Lung microvascular endothelial cell (primary cell): ENCODE results near the gene TNKS1BP1. TPM values are rescaled to one million over a fixed set of nuclear protein-coding genes. Genes with fewer than 3 reads are reported as not detected.
"Not testable (repeated sequence)": the region's sequence is repeated elsewhere in the genome, so short reads cannot be mapped to it uniquely, and the experiment has no call there.

Experiments used
- DNase-seq, 2 donors: peaks; one replicate each; pipeline versions ENCODE4 v3.0.0 to v3.0.0-alpha.2; 2010; ENCODE audit warnings: low read depth in 2 of 2
- total RNA-seq: library from RNA; depleted of rRNA; stranded (reverse); fragments of >200 nt; gene quantifications from 2 replicates; pipeline ENCODE4 v1.2.1, GENCODE V29; 2014

TNKS1BP1 gene, protein sequence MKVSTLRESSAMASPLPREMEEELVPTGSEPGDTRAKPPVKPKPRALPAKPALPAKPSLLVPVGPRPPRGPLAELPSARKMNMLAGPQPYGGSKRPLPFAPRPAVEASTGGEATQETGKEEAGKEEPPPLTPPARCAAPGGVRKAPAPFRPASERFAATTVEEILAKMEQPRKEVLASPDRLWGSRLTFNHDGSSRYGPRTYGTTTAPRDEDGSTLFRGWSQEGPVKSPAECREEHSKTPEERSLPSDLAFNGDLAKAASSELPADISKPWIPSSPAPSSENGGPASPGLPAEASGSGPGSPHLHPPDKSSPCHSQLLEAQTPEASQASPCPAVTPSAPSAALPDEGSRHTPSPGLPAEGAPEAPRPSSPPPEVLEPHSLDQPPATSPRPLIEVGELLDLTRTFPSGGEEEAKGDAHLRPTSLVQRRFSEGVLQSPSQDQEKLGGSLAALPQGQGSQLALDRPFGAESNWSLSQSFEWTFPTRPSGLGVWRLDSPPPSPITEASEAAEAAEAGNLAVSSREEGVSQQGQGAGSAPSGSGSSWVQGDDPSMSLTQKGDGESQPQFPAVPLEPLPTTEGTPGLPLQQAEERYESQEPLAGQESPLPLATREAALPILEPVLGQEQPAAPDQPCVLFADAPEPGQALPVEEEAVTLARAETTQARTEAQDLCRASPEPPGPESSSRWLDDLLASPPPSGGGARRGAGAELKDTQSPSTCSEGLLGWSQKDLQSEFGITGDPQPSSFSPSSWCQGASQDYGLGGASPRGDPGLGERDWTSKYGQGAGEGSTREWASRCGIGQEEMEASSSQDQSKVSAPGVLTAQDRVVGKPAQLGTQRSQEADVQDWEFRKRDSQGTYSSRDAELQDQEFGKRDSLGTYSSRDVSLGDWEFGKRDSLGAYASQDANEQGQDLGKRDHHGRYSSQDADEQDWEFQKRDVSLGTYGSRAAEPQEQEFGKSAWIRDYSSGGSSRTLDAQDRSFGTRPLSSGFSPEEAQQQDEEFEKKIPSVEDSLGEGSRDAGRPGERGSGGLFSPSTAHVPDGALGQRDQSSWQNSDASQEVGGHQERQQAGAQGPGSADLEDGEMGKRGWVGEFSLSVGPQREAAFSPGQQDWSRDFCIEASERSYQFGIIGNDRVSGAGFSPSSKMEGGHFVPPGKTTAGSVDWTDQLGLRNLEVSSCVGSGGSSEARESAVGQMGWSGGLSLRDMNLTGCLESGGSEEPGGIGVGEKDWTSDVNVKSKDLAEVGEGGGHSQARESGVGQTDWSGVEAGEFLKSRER (N-terminal part only)
- total RNA-seq, result 39.2 and 44.6 TPM in 2 replicates

DNA sequence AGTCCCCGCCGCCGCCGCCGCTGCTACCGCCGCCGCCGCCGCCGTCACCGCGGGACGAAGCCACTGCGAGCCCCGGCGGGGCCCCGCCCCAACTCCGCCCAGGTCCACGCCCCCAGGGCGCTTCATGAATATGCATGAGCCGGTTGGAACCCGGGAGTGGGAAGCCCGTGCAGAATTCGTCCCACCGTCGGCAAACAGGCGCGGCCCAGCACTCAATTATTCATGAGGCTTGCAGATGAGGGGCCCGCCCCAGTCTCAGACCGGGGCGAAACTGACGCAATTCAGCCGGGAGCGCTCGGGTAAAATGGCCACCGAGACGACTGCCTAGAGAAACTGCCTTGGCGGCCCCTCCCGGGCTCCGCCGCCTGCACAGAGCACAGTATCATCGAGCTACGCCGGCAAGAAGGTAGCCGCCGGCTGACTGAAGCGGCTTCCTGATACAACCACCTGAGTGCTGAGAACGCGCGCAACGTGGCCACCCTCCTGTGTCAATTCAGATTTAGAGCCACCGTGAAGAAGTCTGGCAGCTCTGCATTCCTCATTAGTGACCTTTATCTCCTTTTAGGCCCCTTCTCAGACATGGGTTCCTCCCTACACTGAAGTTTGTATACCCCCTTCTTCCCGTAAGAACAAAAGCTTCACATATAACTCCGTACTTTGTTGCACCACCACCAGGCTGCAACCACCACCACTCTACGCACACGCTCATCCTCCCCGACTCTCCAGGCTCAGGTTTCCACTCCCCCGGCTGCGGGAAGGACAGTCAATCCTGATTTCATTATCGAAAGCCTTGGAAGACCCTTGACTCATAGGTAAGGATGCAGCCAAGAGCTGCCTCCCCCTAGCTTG is at the start of gene TNKS1BP1:
TNKS1BP1 (minus strand) TSS at position 67 of the 849 bp plus-strand sequence. CDS start 3,067 bp downstream, outside the sequence.
- DNase-seq, result peak; percentile 97

DNA sequence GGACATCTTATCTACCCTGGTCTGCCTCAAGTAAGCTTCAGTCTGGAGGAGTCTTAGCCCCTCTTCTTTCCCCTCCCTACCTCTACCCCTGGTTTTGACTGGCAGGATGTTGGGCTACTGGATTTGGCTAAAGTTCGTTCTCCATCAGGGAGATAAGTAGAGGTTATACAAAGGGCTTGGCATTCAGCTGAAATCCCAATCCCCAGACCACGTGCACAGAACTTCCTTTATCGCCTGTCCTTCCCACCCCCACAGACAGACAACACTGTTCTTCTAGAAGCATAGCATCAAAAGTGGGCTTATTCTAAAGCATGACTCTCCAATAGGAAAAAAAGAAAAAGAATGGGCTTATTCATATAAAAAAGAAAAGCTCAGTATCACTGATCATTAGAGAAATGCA is 48.4 kb upstream of the TNKS1BP1 start:
- DNase-seq, result no peak

DNA sequence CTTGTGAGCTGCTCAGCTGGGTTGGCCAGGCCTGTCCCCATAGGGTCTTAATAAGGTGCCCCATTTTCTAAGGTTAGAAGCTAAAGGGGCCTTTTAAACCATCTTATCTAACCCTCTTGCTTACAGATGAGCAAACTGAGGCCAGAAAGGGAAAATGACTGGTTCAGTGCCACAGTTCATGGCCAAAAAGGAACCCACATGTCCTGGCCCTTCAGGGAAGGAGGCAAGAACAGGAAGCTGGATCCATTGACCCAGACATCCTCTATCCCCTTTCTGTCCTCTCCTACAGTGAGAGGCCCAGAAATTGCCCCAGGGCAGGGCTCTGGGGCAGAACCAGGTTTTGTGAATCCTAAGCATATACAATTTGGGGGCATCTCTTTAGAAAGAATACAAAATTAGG is 46.2 kb upstream of the TNKS1BP1 start:
- DNase-seq, result no peak

DNA sequence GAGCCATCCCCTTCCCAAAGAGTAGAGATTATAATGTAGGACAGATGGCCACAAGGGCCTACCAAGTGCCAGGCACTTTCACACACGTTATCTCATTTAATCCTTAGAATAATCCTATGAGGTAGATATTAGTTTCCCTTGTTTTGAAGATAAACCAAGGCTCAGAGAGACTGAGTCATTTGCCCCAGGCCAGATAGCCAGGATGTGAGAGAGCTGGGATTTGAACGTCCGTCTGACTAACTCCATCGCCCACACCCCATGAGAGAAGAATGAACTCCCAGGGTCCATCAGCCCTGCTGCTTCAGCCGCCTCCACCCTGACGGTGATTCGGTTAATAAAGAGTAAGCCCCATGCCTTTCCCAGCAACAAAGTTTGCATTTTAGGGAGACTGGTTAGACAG is 45.5 kb upstream of the TNKS1BP1 start:
- peak in 1 of 2 donors; percentile 69 for DNase-seq

DNA sequence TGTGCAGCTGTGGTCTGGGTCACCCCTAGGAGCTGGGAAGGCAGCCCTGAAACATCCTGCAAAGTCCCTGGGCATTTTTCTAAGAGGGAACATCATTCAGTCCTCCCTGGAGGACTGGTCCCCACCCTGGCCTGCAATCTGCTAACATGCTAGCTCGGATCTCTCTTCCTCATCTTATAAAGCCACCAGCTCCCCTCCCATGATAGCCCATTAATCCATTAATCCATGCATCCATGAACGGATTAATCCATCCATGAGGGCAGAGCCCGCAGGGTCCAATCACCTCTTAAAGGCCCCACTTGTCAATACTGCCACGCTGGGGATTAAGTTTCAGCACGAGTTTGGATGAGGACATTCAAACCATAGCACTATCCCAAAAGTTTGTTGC is 44.1 kb upstream of the TNKS1BP1 start:
- no peak for DNase-seq

DNA sequence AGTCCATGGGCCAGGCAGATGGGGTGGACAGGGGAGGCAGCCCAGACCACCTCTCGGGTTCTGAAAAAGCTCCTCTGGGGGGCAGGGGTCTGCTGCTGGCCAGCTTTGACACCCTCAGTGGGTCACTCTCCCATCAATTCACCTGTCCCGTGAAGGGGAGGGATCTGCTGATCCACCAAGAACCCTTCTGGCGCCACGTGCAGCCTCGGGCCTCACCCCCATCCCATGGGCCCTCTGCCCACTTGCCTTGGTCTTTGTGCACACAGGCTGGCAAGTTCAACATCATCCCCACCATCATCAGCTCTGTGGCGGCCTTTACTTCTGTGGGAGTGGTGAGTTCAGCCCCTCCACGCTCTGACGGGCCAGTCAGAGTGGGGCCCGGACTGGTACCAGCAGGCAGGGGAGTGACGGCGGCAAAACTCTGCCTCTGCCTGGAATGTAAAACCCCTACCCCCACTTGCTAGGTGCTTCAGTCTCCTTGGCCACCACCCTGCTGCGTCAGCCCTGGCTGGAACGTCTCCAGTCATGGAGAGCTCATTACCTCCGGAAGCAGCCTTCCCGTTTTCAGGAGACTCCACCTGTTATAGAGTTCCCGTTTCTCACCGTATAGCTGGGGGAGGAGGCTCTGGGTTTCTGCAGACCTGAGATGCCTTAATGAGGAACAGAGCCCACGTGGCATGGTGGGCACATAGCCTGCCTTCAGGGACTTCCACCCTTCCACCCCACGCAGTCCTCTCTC is 43.5 kb upstream of the TNKS1BP1 start:
- peak in 1 of 2 donors; percentile 64 for DNase-seq

DNA sequence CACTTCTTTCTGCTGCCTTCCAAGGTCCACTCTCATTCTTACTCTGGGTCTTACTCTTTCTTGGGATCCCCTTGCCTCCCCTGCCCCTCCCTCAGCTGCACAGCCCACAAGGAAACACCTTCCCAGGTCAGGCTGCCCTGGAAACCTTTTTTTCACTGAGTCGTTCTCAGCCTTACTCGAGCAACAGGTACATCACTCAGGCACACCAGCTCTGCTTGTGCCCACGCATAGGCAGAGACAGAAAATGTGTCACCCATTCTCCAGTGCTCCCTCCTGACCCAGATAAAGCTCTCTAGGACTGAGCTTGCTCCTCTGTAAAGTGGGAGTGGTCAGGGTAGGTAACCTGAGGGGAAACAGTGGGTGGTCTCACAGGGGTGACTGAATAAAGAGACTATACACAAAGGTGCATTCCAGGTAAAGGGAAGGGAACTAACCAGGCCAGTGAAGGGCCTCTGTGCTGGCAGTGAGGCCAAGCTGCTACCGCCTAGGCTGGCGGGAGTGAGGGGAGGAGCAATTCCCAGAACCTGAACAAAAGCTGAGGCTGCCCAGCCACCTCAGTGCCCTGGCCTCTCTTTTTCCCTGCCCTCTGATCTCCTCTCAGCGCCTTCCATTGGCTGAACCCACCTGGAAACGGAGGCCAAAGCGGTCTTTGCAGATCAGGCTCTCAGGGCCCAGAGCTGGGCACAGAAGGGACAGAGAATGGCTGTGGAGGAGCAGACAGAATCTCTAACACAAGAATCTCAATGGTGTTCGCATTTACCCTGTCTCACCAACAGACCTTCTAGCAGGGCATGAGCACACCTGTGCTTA is 40.3 kb upstream of the TNKS1BP1 start:
- no peak for DNase-seq

DNA sequence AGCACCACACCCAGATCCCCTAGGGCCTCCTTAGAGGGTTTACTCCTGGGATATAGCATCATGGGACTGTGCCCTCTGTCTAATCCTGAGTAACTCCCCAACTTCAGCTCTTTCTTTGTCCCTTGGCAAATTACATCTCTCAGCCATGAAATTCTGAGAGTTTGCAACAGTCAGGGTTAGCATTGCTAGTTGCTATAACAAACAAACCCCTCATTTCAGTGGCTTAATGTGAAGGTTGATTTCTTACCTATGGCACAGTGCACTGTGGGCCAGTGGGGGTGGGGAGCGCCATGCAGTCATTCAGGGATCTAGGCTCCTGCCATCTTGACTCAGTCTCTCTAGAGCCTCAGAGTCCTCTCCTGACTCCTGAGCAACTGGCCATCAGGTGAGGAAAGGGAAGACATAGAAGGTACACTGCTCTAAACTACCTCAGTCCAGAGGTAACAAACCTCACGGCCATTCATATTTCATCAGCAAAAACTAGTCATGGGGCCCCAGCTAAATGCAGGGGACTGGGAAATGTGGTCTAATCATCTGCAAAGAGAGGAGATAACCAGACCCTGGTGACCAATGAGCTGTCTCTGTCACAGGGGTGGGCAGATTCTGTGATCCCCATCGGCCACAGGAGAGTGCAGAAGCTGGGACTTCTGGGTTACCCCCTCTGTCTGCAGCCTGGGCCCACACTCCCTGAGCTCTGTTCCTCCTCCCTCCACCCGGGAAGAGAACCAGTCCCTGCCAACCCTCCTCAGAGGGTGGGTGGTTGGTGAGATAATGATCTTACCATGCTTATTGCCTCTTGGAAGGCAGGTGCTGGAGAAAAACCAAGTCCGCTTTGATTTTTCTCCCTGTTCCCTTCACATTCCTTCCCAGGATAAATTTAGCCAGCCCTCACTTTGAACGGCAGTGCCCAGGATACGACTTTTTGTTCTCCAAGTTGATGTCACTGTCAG is 38.7 kb upstream of the TNKS1BP1 start:
- DNase-seq, result no peak

DNA sequence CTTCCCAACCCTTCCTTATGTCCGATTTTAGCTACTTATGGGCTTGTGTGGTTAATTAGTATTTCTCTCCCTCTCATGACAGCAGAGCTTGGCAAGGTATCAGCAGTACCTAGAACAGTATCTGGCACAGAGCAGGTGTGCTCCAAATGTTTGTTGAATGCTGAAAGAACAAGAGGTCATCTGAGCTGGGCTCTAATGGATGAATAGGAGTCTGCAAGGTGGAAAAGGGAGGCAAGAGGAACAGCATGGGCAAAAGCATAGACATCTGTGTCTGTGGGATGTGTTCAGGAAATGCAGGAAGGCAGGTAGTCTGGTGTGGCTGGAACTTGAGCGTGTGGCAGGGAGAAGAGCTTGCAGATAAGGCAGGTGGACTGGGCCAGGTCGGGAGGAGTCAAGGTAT is 37.2 kb upstream of the TNKS1BP1 start:
- DNase-seq, result no peak

DNA sequence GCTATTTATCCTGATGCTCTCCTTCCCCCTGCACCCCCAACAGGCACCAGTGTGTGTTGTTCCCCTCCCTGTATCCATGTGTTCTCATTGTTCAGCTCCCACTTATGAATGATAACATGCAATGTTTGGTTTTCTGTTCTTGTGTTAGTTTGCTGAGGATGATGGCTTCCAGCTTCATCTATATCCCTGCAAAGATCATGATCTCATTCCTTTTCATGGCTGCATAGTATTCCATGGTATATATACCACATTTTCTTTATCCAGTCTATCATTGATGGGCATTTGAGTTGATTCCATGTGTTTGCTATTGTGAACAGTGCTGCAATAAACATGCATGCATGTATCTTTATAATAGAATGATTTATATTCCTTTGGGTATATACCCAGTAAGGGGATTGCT is 36.7 kb upstream of the TNKS1BP1 start:
- DNase-seq, result not testable (repeated sequence)

DNA sequence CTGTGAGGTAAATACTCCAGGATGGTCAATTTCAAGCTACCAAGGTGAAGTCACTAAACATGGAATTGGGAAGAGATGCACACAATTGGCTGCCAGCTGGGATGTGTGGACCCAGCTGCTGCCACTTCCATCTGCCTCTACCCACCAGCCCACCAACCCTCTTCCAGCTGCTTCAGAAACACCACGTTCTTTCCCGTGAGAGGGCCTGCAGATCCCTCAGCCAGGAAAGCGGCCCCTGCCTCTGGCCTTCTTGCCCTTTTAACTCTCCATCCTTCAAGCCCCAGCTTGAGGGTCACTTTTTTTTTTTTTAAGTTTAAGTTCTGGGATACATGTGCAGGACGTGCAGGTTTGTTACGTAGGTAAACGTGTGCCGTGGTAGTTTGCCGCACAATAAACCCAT is 36.2 kb upstream of the TNKS1BP1 start:
- DNase-seq, result no peak

DNA sequence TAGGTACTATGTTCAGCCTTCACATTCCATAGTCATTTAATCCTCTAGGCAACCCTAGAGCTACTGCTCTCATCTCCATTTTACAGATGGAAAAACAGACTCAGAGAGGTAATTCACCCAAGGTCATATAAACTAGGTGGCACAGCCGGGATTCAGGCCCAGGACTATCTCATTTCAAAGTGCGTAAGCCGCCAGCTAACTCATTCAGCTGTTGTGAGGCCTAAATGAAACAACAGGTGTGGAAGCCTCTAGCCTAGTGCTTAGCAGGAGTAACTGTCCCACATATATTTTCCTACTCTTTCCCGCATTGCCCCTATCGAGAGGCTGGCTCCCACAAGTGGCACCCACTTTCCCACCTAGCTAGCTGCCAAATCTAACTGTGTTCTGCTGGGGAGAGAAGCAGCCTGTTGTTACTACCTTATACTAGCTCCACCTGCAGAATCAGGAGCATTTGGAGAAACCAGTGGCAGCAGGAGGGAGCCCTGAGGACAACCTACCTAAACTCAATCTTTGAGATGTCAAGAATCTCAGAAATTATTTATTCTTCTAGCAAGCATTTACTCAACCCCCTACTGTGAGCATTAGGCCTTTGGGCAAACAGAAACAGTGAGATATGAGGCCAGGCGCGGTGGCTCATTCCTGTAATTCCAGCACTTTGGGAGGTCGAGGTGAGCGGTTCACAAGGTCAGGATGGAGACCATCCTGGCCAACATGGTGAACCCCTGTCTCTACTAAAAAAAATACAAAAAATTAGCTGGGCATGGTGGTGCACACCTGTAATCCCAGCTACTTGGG is 35.3 kb upstream of the TNKS1BP1 start:
- DNase-seq, result no peak

DNA sequence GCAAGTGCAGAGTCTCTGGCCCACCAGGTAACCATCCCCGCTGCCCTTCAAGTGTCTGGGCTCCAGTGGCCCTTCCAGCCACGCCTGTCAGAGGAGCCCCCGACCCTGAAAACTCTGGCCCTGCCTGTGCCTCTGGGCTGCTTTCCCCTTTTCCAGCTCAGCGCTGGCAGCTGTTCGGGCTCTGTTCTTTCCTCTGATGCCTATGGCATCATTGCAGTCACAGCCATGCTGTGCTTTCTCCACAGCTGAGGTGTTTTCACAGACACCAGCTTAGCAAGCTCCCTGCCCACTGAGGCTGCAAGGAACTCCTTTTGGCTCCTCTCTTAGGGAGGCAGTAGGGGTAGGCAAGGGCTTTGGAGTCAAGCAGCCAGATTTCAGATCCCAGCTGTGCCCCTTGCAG is 34.6 kb upstream of the TNKS1BP1 start:
- DNase-seq, result no peak

DNA sequence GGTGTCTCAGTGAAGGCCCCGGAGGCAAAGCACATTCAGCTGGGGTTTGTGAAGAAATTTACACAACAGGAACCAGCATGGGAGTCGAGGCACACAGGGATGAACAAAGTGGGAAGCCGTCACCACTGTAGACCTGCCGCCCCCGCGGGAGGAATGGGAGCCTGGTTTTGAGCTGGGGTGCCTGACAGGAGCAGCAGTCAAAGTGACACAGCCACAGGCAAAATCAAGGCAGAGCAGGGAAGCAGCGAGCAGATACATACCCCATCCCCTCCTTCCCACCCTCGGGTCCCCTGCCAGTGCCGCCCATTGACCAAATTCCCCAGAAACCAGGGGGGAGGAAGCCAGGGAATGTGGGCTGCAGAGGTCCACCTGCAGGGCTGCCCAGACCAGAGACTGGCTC is 34.2 kb upstream of the TNKS1BP1 start:
- no peak for DNase-seq

DNA sequence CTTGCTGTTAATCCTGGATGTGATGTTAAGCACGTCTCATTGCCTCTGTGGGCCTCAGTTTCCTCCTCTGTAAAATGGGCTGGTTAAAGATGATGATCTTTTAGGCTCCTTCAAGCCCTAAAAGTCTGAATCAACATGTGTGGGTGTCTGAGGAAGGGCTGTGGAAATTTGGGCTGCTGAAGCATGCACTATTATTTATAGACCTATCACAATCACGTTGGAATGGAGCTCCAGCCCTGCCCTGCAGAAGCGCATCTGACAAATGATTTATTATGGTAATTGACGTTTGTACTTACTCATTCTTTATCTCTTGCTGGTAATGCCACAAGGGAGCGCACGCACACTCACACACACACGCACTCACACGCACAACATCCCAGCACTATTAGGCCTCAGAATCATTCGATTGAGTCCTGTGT is 33.8 kb upstream of the TNKS1BP1 start:
- no peak for DNase-seq

DNA sequence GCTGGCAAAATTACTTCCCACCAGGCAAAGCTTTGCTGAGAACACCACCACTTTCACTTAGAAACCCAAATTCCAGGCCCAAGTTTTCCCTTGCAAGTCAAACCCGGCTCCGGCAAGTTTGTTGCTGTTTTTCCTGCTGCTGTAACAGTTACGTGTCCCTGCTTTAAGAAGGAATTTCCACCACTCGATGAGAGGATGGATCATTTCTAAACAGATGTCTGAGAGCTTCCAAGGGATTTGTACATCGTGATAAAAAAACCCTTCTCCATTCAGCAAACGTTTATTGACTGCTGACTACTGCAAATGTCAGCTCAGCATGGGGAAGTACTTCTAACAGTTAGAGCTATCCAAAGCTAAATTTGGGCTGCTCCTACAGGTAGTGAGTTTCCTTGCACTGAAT is 33.1 kb upstream of the TNKS1BP1 start:
- DNase-seq, result peak in 1 of 2 donors; percentile 16

DNA sequence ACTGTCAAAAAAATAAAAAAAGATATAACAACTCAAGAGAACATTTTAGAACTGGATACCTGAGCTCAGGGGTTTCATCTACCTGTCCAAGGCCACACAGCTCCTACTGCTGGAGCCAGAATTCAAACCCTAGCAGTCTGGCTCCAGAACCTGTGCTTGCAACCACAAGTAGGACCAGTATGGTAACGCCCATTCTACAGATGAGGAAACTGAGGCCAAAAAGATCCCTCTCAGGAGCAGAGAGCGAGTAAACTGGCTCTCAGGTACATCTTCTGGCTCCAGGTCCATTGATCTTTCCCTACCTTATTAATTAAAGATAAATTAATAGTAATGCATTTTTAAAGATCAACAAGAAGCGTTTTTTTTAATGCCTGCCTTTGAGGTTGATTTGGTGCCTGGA is 32.6 kb upstream of the TNKS1BP1 start:
- no peak for DNase-seq
